Hepatic stellate cell (primary cell): ENCODE results near the gene G2E3.
"Not testable (repeated sequence)": the region's sequence is repeated elsewhere in the genome, so short reads cannot be mapped to it uniquely, and the experiment has no call there.

Source experiments
- DNase-seq: peaks from one replicate; pipeline ENCODE4 v3.0.0; 2011; ENCODE audit warnings: low spot score

G2E3 gene, protein sequence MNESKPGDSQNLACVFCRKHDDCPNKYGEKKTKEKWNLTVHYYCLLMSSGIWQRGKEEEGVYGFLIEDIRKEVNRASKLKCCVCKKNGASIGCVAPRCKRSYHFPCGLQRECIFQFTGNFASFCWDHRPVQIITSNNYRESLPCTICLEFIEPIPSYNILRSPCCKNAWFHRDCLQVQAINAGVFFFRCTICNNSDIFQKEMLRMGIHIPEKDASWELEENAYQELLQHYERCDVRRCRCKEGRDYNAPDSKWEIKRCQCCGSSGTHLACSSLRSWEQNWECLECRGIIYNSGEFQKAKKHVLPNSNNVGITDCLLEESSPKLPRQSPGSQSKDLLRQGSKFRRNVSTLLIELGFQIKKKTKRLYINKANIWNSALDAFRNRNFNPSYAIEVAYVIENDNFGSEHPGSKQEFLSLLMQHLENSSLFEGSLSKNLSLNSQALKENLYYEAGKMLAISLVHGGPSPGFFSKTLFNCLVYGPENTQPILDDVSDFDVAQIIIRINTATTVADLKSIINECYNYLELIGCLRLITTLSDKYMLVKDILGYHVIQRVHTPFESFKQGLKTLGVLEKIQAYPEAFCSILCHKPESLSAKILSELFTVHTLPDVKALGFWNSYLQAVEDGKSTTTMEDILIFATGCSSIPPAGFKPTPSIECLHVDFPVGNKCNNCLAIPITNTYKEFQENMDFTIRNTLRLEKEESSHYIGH

DNA sequence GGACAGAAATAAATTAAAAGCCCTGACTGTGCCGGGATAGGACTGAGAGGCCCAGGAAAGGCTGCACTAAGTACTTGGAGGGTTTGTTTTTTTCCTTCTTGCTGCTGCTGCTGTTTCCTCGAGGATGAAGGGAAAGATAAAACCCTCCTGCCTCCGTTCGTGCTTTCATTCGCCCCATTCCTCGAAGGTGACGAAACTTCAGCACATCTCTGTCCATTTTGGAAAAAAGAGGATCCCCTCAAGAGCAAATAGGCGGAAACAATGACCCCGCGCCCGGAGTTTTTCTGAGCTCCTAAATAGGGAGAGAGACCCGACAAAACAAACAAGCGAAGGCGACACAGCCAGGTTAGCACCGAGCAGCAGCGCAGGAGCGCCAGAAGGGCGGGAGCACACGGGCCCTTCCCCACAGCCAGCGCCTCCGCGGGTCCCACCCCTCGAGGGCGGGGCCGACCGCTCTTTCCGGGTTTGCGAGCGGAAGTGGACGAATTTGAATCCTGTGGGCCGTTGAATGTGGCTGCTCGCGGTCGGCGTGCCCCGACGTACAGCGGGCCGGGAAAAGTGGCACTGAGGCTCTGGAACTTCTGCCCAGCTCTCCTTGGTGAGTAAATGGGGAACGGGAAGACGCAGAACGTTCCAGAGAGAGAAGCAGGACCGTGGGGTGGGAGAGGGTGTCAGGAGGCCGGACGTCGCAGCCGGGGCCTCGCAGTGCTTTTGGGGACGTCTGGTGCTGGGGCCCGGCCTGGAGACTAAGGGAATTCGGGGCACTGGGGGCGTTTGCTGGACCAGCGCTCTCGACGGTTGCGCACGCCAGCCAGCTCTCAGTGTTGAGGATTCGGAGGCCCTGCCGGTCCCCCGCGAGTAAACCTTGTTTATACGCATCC is at the start of gene G2E3:
G2E3 (plus strand) TSS at position 484 of the 881 bp plus-strand sequence. CDS start 21,922 bp downstream, outside the sequence.
- DNase-seq: peak; percentile 84

DNA sequence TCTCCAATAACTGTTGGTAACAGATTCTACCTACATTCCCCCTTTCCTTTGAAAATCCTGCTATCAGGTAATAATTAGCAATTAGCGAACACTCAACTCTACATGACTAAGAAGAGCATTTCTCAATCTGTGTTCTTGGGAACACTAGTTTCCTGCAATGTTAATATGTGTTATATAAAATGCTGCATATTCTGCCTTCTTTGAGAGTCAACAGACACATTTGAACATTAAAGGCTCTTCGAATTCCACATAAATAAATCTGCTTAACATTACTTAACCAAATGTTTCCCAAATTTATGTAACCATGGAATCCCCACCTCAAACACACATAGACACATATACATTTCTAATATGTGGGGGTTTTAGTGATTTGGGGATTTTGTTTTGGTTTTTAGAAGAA is 41.2 kb upstream of the G2E3 start:
- no peak for DNase-seq

DNA sequence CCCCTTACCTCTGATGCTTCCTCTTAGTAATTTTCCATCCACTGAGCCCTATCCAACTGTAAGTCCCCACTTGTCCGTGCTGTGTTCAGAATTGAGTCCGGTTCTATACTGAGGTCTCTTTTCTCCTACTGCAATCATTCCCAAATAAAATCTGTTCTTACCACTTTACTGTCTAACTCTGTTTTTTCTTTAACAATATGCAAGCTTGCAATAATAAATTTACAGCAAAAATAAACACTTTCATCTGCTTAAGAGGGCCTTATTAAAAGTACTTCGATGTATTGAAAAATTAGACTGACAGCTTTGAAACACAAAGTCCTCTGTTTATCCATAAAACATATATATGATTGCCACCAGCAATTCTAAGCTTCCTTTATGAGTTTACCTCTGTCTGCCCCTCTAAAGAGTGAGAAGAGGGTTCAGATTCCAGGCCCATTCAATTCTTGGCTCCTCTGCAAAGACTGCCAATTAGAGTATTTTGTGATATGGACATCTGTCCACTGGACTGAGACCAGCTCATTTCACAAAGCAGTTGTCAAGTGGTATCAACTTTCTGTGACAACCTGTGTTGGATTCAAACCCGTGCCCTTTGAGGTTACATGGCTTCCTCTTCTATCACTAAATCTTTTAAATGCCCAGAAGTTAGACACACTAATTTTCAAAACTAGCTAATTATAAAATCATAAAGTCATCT is 39.9 kb upstream of the G2E3 start:
- DNase-seq: no peak

DNA sequence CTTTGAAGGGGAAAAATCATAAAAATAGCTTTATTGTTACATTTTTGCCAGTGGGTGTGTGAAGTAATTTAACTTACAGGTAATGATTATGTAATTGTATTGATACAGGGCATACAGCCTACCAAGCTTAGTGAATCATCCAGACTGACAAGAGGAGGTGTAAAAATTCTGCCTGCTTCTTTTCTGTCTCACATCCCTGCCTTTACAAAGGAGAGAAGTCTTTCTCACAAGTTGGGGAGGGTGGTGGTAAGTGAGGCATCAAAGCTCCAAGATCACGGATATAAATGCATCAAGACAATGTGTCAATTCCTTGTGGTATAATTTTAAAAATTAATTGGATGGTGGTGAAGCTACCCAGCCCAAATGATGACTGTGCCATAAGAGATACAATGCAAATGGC is 39.0 kb upstream of the G2E3 start:
- DNase-seq: no peak

DNA sequence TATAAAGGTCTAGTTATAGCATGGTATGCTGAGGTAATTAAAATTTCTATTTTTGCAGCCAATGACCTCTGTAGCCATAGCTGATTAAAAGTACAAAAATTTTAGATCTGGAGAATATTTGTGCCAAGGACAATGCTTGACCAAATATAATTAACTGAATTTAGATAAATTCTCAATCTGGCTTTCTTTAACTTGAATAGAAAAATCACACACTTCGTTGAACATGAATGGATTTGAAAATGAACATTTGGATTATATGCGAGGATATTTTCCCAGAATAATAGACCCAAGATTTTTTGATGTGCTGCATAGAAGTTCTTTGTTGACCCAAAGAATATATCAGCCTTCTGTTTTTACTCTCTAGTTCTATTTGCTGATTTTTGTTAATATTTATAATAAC is 38.4 kb upstream of the G2E3 start:
- DNase-seq: no peak

DNA sequence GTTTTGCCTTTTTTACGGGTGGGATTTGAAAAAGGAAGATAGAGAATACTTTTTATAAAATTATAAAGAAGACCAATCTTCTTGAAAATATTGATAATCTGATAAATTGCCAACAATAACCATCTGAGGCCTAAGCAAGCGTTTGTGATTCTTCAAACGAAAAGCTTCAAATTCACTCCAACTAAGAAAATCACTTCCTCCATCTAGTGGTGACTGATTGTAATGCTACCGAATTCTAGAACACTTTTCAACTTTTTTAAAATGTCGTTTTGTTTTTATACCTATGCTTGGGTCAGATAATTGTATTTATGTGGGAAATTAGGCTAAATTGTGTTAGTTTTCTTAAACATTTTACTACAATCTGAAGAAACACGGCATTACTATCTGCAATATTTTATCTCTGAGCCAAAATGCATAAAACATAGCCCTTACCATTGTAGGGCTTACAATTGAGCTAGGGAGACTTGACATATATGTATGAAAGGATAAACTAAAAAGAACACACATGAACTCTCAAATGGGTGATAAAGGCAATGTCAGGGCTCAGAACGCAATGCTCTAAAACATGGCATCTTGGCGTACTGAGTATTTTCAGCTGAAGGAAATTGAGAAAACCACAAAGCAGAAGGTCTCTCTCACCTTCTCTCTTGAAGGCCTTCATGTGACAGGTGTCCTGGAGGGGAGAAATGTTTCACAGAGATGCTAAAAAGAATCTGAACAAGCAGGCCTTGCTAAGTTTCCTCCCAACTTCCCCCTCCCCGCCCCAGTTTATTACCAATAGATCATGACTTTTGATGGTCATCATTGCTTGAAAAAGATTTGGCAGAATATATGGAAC is 36.8 kb upstream of the G2E3 start:
- peak; percentile 4 for DNase-seq

DNA sequence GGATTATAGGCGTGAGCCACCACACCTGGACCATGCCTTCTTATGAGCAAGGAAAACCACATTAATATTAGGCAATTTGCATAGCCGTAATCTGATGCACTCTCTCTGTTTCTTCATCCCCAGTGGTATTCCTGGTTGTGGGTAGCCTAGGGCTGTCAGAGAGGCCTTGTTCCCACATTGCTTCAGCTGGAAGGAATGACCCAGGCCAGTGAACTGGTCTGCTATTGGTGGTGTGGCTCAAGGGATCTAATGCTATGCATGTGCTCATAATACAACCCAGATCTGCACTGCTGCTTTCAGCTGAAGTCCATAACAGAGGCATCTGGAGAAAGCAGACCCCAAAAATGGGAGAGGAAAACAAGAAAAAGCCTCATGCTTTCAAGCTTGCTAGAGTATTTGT is 33.1 kb upstream of the G2E3 start:
- DNase-seq: no peak

DNA sequence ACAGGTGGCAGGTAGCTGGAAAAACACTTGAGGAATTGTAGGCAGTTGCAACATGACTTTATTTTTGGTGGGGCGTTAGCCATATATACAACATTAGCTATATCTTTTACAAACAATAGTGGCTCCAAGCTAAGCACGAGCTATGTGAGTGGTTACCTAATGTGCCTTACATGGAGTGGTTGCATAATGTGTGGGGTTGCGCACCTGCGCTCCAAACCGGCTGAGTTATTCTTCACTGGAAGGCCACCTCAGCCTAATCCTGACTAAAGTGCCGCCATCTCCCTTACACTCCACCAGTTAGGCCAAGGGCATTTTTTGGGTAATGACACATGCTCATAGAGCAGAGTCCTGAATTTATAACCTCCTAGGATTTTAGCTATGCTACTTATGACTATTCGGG is 31.8 kb upstream of the G2E3 start:
- no peak for DNase-seq

DNA sequence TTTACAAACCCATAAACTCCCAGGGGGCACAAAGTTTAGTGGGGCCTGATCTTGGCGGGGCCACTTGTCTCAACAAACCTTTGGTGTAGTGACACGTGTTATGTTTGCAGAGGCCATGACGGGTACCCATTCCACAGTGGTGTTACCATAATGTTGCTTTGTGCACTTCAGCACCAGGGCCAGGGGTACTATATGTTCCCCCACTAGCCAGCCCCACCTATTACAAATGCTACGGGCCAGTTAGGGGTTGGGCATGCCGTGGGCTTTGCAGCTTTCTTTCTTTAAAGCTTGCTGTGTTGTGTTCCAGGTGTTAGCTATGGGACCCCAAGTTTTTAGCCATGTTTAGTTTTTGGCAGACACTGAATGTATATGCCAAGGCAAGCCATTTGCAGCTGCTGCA is 30.8 kb upstream of the G2E3 start:
- DNase-seq: no peak

DNA sequence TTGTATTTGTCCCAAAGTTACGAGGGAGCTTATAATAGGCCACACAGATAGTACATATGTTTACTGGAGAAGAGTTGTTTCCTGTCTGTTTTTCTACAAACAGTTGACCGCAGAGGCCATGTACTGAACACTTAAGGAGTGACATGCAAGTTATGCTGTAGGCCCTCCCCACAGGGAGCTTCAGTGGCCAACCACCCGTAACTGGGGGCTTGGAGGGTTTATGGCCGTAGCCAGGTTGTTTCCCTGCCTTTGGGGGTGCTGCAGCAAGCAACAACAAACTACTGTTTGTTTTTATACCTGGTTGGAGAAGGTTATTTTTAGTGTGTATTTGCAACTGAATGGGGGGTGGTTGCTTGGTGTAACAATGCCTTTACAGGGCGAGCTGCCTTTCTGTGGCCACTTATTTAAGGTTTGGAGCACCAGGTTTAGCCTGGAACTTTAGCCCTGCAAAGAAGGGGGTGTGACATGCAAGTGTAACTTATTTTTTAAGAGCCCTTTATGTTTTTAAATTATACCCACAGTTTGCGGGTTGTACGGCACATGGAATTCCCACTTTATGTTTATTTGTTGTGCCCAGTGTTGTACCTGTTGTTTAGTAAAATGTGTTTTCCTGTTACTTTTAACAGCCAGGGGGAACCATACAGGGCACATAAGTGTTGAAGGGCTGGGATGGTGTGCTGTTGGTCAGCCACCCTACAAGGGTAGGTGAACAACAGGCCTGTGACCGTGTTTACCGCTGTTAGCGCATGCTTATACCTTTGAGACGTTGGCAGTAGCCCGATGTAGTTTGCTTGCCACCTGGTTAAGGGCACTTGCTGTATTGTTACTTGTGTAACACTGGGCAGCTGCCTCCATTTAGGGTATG is 29.9 kb upstream of the G2E3 start:
- no peak for DNase-seq

DNA sequence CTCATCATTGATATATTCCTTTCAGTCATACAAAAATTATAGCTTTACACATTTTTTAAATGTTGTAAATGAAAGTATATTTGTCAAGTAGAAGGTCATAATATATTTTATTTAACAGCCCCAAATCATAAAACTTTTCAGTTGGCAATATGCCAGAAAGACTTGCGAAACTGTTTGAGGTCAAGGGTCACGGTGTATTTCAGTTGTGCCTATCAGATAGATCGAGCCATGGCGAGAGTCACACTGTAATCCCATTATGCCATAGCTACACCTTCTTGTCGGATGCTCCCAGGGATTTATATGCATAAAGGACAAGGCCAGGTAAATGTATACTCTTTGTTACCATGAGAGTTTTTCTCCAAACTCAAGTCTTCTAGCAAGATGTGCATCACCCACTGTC is 26.7 kb upstream of the G2E3 start:
- DNase-seq: no peak

DNA sequence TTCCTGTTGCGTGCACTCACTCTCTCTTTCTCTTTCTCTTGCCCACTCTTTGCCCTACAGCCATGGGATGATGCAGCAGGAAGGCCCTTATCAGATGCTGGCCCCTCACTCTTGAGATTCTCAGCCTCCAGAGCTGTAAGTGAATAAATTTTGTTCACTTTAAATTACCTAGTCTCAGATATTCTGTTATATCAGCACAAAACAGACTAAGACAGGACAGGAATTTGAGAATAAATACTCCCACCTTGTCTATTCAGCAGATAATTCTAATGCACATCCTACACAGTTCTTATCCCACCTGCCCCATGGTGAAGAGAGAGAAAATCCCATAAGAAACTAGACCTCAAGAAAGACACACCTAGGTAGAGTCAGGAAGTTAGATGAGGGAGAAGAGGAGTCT is 25.8 kb upstream of the G2E3 start:
- no peak for DNase-seq

DNA sequence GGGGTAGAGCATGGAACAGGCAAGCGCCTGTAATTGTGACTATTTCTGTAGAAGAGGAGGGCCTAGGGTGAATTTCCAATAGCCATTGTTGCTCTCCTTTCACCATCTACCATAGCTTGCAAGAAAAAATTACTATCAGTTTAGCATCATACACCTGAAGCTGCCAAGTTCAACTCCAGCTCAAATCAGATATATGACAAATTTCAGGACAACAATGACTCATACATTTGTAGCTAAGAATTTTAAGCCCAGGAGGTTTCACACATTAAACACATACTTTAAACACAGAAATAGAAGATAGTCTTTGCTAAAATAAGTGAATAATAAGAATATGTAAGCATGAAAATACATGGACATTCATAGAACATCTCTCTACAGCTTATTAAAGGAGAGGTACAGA is 17.6 kb upstream of the G2E3 start:
- no peak for DNase-seq

DNA sequence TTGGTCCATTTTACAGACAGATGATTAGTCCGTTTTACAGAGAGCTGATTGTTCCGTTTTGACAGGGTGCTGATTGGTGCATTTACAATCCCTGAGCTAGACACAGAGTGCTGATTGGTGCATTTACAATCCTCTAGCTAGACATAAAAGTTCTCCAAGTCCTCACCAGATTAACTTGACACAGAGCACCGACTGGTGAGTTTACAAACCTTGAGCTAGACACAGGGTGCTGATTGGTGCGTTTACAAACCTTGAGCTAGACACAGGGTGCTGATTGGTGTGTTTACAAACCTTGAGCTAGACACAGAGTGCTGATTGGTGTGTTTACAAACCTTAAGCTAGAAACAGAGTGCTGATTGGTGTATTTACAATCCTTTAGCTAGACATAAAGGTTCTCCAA is 12.2 kb upstream of the G2E3 start:
- not testable (repeated sequence) for DNase-seq

DNA sequence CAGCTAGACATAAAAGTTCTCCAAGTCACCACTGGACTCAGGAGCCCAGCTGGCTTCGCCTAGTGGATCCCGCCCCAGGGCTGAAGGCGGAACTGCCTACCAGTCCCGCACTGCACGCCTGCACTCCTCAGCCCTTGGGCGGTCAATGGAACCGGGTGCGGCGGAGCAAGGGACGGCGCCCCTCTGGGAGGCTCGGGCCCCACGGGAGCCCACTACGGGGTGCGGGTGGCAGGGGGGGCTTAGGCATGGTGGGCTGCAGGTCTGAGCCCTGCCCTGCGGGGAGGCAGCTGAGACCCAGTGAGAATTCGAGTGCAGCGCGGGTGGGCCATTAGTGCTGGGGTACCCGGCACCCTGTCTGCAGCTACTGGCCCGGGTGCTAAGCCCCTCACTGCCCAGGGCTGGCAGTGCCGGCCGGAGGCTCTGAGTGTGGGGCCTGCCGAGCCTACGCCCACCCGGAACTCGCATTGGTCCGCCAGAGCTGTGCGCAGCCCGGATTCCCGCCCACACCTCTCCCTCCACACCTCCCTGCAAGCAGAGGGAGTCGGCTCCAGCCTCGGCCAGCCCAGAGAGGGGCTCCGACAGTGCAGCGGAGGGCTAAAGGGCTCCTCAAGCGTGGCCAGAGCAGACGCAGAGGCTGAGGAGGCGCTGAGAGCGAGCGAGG is 11.4 kb upstream of the G2E3 start:
- DNase-seq: no peak

DNA sequence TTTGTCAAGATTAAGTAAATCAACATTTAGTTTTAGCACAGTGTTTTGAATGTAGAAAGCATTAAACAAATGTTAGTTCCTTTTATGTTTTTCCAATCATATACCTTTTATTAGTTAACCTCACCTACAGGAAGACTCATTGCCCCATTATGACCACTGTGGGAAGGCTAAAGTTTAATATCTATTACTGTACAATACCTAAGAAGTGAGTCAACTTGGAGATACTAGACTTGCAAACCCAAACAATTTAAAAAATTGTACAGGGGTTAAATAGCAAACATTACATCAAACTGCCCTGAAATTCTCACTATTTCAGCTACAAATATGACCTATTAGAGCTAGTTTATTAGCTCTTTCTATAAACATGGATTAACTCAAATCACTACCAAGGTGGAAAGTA is 8.6 kb upstream of the G2E3 start:
- peak; percentile 13 for DNase-seq

DNA sequence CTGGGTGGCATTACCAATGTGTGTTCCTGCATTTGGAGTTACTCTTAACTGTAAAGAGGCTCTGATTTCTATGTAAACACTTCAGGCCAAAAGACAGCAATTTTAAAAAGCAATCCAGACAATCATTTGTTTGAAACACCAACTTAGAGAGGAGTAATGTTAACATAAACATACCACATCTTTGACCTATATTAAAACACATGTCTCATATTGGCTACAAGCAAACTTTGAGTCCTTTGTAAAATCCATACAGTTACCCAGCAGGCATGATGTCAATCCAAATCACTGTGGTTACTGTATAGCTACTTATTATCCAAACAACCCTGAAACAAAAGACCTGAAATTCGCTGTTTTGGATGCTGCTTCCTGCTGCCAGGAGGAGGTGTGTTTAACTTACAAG is 7.5 kb upstream of the G2E3 start:
- DNase-seq: no peak

DNA sequence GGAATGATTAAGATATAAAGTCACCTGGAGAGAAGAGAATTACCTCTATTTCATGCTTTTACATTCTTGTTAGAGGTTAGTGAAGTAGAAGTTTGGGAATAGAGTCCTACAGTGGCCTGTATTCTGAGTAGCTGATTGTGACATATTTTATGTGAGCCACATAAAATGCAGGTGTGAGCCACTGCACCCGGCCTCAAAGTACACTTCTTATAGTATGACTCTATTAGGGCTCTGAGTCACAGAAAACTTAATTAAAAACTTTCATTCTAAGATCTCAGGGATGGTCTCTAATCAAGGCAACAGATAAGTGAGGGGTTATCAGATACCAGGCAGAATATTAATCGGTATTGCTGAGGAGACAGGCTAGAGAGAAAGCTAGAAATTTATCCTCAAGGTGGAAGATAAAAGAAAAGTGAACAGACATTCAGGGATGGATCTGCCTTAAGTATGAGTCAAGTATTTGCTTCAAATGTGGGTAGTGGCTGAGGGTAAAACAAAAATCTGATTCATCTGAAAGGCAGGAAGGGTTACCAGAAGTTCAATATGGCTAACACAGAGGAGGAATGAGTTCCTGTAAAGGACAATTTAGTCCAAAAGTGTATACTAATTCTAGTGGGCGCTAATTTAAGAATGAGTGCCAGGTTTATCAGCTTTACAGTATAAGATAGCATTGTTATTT is 5.5 kb upstream of the G2E3 start:
- DNase-seq: peak; percentile 73

DNA sequence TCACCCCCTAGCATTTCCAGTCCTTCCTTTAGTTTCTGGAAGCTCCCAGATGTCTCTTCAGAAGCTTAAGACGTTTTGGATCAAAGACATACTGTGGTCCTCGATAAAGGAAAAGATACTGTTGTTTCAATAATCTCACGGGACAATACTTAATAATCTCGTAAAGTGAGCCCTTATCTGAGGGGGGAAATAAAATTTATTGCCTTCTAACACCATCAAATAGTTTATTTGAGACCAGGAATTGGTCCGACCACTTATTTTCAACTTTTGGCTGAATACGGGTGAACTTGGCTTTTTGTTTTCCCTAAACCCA is 640 bp upstream of the G2E3 start:
- DNase-seq: no peak
